Endothelial cell of umbilical vein (primary cell): ENCODE results near the gene SEC14L1. TPM values are rescaled to one million over a fixed set of nuclear protein-coding genes. Genes with fewer than 3 reads are reported as not detected.

Source experiments
- BruUV-seq: library from RNA; stranded (reverse); fragments of 400-500 nt; replicated peaks from 2 replicates; lab custom pipeline; 2021; lab: Mats Ljungman, UMichigan
- CTCF ChIA-PET: fragments of 300-600, 350-600 bp; sonication (Branson Sonifier 250); formaldehyde crosslinking; loops from one replicate; lab custom pipeline; 2021; ENCODE audit warnings: antibody characterized with exemption, inconsistent platforms; lab: Charles Lee
- POLR2A ChIA-PET: fragments of 300-600, 350-600 bp; sonication (Branson Sonifier 250); formaldehyde crosslinking; loops from one replicate; lab custom pipeline; 2021; ENCODE audit warnings: antibody characterized with exemption, inconsistent platforms; lab: Charles Lee
- DNase-seq: peaks from one replicate; pipeline ENCODE4 v3.0.0-alpha.2; 2011; ENCODE audit warnings: low read depth, low spot score
- FAIRE-seq: peaks from 2 replicates; lab custom pipeline; 2011; peaks lifted over from hg19 to GRCh38; lab: Jason Lieb, UNC
- H2AFZ ChIP-seq: 2 replicates; pipeline ENCODE4 v1.6.0; 2012; ENCODE audit warnings: low read depth, low read length, control low read depth, inconsistent platforms
- H3K27ac ChIP-seq: 2 replicates; pipeline ENCODE4 v1.5.1; 2011; ENCODE audit warnings: low read depth, mild to moderate bottlenecking, control low read depth, low read length, moderate library complexity; ENCODE audit not compliant: insufficient read depth
- H3K27me3 ChIP-seq, 2 experiments: 2 replicates each; pipeline versions ENCODE4 v1.6.0 to v1.6.1; 2011; ENCODE audit warnings: low read length in 2 of 2, mixed read lengths in 1 of 2; ENCODE audit not compliant: control insufficient read depth in 2 of 2, insufficient read depth in 2 of 2
- H3K36me3 ChIP-seq, 2 experiments: 2 replicates in 1 of 2; 3 replicates in 1 of 2; pipeline ENCODE4 v1.5.1; 2011; ENCODE audit warnings: low read length in 2 of 2, mild to moderate bottlenecking in 1 of 2, moderate library complexity in 1 of 2; ENCODE audit not compliant: control insufficient read depth in 2 of 2, insufficient read depth in 2 of 2; ENCODE audit errors: extremely low read depth in 1 of 2
- H3K4me1 ChIP-seq: 3 replicates; pipeline ENCODE4 v1.5.1; 2011; ENCODE audit warnings: mild to moderate bottlenecking, low read length; ENCODE audit not compliant: control insufficient read depth, insufficient read depth; ENCODE audit errors: extremely low read depth
- H3K4me2 ChIP-seq: 2 replicates; pipeline ENCODE4 v1.6.1; 2011; ENCODE audit warnings: low read length, control low read depth, mixed read lengths; ENCODE audit not compliant: insufficient read depth
- H3K4me3 ChIP-seq, 3 experiments: fragments of 200-600 bp in 1 of 3; sonication (generic), shearing (Covaris generic) in 1 of 3; replicated peaks in 1 of 3; 2 replicates each; pipeline ENCODE4 v1.5.1; 2011 to 2016; ENCODE audit warnings: control low read depth in 3 of 3, low read length in 3 of 3, mild to moderate bottlenecking in 2 of 3, inconsistent platforms in 1 of 3, low read depth in 1 of 3, moderate library complexity in 1 of 3; ENCODE audit not compliant: insufficient read depth in 1 of 3
- H3K79me2 ChIP-seq: 2 replicates; pipeline ENCODE4 v1.6.0; 2012; ENCODE audit warnings: low read length, inconsistent platforms; ENCODE audit not compliant: control insufficient read depth, insufficient read depth
- H3K9ac ChIP-seq: replicated peaks from 2 replicates; pipeline ENCODE3; 2011; ENCODE audit warnings: low read length, control low read depth; ENCODE audit not compliant: insufficient read depth; ENCODE audit errors: extremely low read depth
- H3K9me1 ChIP-seq: replicated peaks from 3 replicates; pipeline ENCODE4 v1.6.0; 2011; ENCODE audit warnings: mild to moderate bottlenecking, low read length; ENCODE audit not compliant: control insufficient read depth, insufficient read depth; ENCODE audit errors: extremely low read depth
- H3K9me3 ChIP-seq: replicated peaks from 2 replicates; pipeline ENCODE4 v1.5.1; 2012; ENCODE audit warnings: low read length, inconsistent platforms; ENCODE audit not compliant: control insufficient read depth, insufficient read depth
- H4K20me1 ChIP-seq: replicated peaks from 2 replicates; pipeline ENCODE3; 2011; ENCODE audit warnings: mild to moderate bottlenecking, low read length; ENCODE audit not compliant: control insufficient read depth, insufficient read depth; ENCODE audit errors: extremely low read depth
- CTCF ChIP-seq, 2 donors: IDR thresholded peaks; 1 replicate in 1 of 2; 2 replicates in 1 of 2; pipeline ENCODE4 v1.5.1; 2011; ENCODE audit warnings: low read length in 2 of 2, mild to moderate bottlenecking in 2 of 2, moderate library complexity in 2 of 2, control low read depth in 1 of 2, inconsistent platforms in 1 of 2, low read depth in 1 of 2; ENCODE audit not compliant: insufficient read depth in 1 of 2; ENCODE audit errors: extremely low read depth in 1 of 2
- EZH2 ChIP-seq: IDR thresholded peaks from 2 replicates; pipeline ENCODE4 v1.6.1; 2012; ENCODE audit warnings: borderline replicate concordance, low read depth, mild to moderate bottlenecking, moderate library complexity, low read length, inconsistent platforms; ENCODE audit not compliant: severe bottlenecking
- FOS ChIP-seq: IDR thresholded peaks from 2 replicates; pipeline ENCODE4 v1.6.1; 2011; ENCODE audit warnings: mild to moderate bottlenecking, low read length, moderate library complexity, borderline replicate concordance; ENCODE audit not compliant: insufficient read depth
- GATA2 ChIP-seq: IDR thresholded peaks from 2 replicates; pipeline ENCODE4 v1.7.0; 2011; ENCODE audit warnings: low read depth, mild to moderate bottlenecking, moderate library complexity, mixed read lengths, low read length; ENCODE audit not compliant: insufficient read length, insufficient read depth
- JUN ChIP-seq: IDR thresholded peaks from 2 replicates; pipeline ENCODE4 v1.6.1; 2011; ENCODE audit warnings: borderline replicate concordance, low read depth; ENCODE audit not compliant: insufficient read length, insufficient read depth
- MAX ChIP-seq: IDR thresholded peaks from 2 replicates; pipeline ENCODE4 v1.6.1; 2011; ENCODE audit not compliant: insufficient read depth, insufficient read length
- MYC ChIP-seq: IDR thresholded peaks from one replicate; pipeline ENCODE4 v1.6.1; 2011; ENCODE audit warnings: mild to moderate bottlenecking, low read depth, low read length
- POLR2A ChIP-seq: IDR thresholded peaks from 2 replicates; pipeline ENCODE4 v1.6.1; 2012; ENCODE audit warnings: low read depth, mild to moderate bottlenecking, control low read depth, low read length
- POLR2AphosphoS5 ChIP-seq: IDR thresholded peaks from 2 replicates; pipeline ENCODE4 v1.6.1; 2012; ENCODE audit warnings: low read depth, mild to moderate bottlenecking, control low read depth, low read length, moderate library complexity; ENCODE audit not compliant: insufficient read depth
- dilution Hi-C: fragments of 300-500 bp; cut with MboI; formaldehyde crosslinking; loops from one replicate; pipeline ENCODE4 v1.15.0; 2019; ENCODE audit warnings: low sequenced_read_pairs; ENCODE audit not compliant: extremely low pct_ligation_motif_present
- intact Hi-C: fragments of 100-400 bp; cut with micrococcal nuclease; formaldehyde crosslinking; loops from one replicate; pipeline ENCODE4 v1.10.0; 2022
- polyA plus RNA-seq, 4 experiments: library from polyadenylated mRNA; depleted of rRNA in 3 of 4; stranded (reverse) in 3 of 4; unstranded in 1 of 4; fragments of >200 nt; gene quantifications; 2 replicates each; pipeline versions ENCODE4 v1.2.1 to v1.2.3, GENCODE V29; 2011 to 2012; ENCODE audit warnings: missing spikeins in 1 of 4
- total RNA-seq: library from RNA; stranded (reverse); gene quantifications from 2 replicates; pipeline ENCODE4 v1.2.3, GENCODE V29; 2021

Gene SEC14L1
- total and polyA plus RNA-seq, 2 donors (not counting 3 experiments of a cell fraction or from before 2014, with no cell fraction given): 215 to 631 TPM

GRCh38 chr17:77130525-77130924 is 10.2 kb upstream of the SEC14L1 start:
- H3K27ac ChIP-seq: no peak overlapping the region
- intact Hi-C loops (no loop called here), dilution Hi-C loops (no loop called here)
- H3K4me1 ChIP-seq: peaks cover 32% of the 10 kb centered on the region
- no peak for TF ChIP-seq POLR2A
- TF ChIP-seq MYC: no peak
- no peak for TF ChIP-seq FOS
- no peak for TF ChIP-seq JUN
- no peak for TF ChIP-seq POLR2AphosphoS5
- no peak for TF ChIP-seq MAX
- TF ChIP-seq EZH2: no peak
- no peak for TF ChIP-seq CTCF (IDR thresholded peaks at IDR 0.05; ENCODE audit: extremely low read depth in 1 of 2, insufficient read depth in 1 of 2, low read depth in 1 of 2, low read length in 2 of 2)
- TF ChIP-seq GATA2: no peak
- H3K27me3 ChIP-seq: no peaks in the 10 kb centered on the region
- ChIA-PET CTCF (interaction anchor here (0.7 to 2.3 kb wide), 2 partner anchors 35 to 42 kb away, joined by 3 to 12 read pairs; no protein-coding TSS in a partner anchor), POLR2A (interaction anchor here (0.6 kb wide), 1 partner anchor 426 kb away, joined by 4 read pairs; no protein-coding TSS in a partner anchor)
- no peak for DNase-seq
- FAIRE-seq: no peak
- no peak overlapping the region for H3K4me3 ChIP-seq
- no peaks in the 10 kb centered on the region for H3K36me3 ChIP-seq
- no peaks in the 10 kb centered on the region for H4K20me1 ChIP-seq
- H3K79me2 ChIP-seq: peaks cover 6% of the 10 kb centered on the region
- BruUV-seq: no TSS peak
- H3K4me2 ChIP-seq: no peak overlapping the region
- H2AFZ ChIP-seq: no peak overlapping the region
- H3K9ac ChIP-seq: no peak overlapping the region
- no peaks in the 10 kb centered on the region for H3K9me3 ChIP-seq
- no peaks in the 10 kb centered on the region for H3K9me1 ChIP-seq
